ENCODE results near the gene C14orf39. TPM values are rescaled to one million over a fixed set of nuclear protein-coding genes. Genes with fewer than 3 reads are reported as not detected.

Gene C14orf39
- not detected in 2 replicates for total RNA-seq (2014; rRNA removed; shearing (Covaris generic))
- not detected in 2 replicates for polyA plus RNA-seq (2015; cell fraction: cytosol; rRNA removed)
- not detected in 2 replicates for polyA plus RNA-seq (2015; cell fraction: nucleus; rRNA removed)

DNA sequence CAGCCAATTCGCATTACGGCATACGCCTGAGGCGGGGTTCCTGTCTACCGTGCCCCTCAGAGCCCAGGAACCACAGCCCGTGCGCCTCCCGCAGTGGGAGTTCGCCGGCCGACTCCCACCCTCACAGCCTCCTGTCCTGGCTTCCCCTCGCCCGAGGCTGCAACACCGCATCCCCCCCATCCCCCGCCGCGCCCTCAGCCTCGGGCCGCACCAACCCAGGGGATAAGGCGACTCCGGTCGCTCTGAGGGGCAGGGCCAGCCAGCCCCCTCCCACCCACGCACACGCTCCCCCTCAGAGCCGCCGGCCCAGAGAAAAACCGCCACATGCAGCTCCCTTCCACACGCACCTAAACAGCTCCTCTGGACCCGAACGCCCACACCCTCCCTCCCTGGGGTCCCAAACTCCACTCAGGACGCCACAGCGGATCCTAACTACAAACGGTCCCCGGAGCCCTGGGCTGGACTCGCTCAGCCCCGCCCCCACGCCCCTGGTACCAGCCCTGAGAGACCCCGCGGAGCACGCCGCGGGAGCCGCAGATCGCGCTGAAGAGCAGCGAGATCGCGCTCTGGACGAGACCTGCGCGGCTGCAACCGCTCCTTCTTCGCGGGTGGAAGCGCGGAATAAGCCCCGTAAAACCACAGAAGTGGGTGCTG is at the start of gene C14orf39:
TSS of gene C14orf39 (minus strand) at position 466 of the 654 bp plus-strand sequence. CDS start 985 bp downstream, outside the sequence.
- no peak for DNase-seq (ENCODE audit: low read depth)

GRCh38 chr14:60532442-60532841 is 46.6 kb upstream of the C14orf39 start:
- DNase-seq (ENCODE audit: low read depth) = peak; percentile 49

DNA sequence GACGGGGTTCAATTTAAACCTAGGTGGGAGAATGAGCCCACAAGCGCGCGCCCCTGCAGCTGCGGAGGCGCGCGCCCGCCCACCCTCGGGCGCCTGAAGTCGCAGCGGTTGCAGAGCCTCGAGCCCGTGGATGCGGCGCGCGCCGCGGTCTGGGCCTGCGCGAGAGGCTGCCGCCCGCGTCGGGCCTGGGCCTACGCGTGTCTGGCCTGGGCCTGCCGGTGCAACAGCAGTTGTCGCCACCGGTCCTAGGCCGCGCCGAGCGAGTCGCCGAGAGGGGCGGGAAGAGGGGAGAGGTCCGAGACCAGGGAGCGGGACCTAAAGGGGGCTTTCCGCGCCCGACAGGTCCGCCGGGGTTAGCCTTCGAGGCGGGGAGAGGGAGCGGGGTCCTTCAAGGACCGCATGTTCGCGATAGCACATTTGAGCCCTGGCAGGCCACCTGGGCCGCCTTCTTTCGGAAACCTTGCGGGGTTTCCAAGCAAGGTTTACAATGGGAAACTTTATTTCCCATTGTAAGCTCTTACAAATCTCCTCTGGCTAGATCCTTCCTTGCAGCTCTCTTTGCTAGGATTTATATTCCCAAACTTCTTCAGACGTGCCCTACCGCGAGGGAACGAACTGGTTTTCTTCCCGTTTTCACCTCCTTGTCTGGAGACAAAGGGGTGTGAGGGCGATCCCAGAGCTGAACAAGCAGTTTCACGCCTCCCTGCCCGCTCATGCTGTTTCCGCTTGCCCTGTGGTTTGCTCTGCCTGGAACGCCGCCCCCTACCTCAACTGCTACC is 29.8 kb upstream of the C14orf39 start:
- no peak for DNase-seq (ENCODE audit: low read depth)

- DNase-seq (ENCODE audit: low read depth) = no peak
These were observed 29.1 kb upstream of the C14orf39 start for GRCh38 chr14:60514741-60515491.

DNA sequence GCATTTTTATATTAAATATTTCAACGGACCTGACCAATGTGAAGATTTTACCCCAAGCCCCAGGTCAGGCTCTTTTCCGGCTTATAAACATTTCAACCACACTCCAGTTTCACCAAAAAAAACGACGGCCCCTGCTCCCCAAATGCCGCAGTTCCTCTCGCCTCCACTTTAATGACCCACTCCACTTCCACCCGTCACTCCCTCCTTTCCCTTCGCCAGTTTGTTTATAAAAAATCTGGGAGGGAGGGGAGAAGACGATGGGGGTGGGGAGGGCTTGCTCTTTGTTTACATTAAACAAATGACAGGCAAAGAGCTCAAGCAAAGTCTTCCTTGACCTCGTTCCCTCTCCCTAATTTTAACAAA is 28.5 kb upstream of the C14orf39 start:
- DNase-seq (ENCODE audit: low read depth) = no peak

DNA sequence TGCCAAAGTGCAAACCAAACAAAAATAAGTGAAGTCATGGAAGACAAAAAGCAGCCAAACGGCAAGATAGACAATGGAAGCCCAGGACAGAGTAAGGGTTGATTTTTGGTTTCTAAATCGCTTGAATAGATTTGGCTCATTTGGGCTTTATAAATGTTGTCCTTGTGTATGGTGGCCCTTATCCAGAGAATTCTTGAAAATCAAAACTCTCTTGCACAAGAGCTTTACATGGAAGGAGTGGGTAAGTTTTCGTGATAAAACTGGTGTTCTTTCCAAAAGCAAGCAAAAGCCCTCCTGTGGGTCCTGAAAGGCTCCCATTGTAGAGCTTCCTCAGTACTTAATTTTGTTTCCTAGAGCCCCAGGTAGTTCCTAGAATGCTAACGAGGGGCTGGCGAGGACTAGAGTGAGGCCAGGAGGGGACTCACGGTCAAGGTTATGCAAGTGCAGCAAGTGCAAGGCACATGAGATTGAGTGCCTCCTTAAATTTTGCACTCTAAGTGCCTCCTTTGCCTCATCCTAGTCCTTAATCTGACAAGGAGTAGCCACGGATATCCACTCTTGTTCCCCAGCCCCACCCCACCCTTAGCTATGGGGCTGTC is 27.2 kb upstream of the C14orf39 start:
- DNase-seq (ENCODE audit: low read depth) = no peak

- no peak for DNase-seq (ENCODE audit: low read depth)
These were observed 26.3 kb upstream of the C14orf39 start for GRCh38 chr14:60512126-60512525.

GRCh38 chr14:60510951-60511599 is 25.2 kb upstream of the C14orf39 start:
- no peak for DNase-seq (ENCODE audit: low read depth)

GRCh38 chr14:60510254-60510950 is 24.5 kb upstream of the C14orf39 start:
- DNase-seq (ENCODE audit: low read depth) = no peak

GRCh38 chr14:60509438-60510253 is 23.8 kb upstream of the C14orf39 start:
- no peak for DNase-seq (ENCODE audit: low read depth)

DNA sequence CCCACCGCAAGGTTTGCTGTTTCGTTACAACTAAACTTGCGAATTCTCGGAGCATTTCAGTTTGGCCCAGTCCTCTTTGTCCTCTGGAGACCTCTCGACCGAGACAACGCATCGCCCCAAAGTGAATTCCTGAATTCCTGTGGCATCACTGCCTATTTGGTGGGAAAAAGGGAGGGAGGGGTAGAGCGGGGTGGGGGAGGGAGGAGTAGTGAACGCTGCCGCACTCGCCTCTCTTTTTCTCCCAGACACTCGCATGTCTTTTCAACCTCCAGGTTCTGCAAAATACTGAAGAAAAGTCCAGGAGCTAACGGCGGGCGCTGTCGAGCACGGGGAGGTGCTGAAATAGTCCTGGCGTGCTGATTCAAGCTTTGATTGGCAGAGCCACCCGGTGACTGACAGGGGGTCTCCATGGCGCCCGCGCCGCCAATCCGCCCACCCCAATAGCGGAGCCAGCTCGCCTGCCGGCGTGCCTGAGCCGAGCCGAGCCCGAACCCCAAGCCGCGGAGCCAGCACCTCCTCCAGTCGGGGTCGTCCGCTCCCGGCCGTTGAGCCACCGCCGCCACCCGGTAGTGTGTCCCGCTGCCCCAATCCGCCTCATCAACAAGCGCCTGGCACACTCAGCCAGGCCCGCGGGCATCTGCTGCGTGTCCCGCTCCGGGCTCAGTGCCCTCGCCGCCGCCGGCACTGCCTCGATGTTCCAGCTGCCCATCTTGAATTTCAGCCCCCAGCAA is 23.0 kb upstream of the C14orf39 start, which contains the start of gene SIX6:
TSS of gene SIX6 (plus strand) at position 440 of the 731 bp plus-strand sequence. CDS start at position 693, 253 bp downstream.
- no peak for DNase-seq (ENCODE audit: low read depth)

DNA sequence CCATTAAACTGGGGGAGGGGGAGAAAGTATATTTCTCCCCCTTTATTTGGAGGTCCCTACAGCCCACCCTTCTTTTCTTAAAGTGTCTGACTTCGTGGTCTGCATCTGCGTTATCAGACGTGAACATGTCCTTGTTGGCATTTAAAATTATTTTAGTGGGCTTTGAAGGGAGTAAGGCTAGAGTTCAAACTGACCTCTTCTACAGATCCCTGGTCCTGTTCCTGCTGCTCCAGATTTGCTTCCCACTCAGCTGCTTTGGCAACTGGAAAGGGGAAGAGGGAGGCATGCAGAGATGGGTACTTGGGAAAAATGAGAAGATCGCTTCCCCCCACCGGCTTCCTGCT is 22.5 kb upstream of the C14orf39 start:
- no peak for DNase-seq (ENCODE audit: low read depth)

DNA sequence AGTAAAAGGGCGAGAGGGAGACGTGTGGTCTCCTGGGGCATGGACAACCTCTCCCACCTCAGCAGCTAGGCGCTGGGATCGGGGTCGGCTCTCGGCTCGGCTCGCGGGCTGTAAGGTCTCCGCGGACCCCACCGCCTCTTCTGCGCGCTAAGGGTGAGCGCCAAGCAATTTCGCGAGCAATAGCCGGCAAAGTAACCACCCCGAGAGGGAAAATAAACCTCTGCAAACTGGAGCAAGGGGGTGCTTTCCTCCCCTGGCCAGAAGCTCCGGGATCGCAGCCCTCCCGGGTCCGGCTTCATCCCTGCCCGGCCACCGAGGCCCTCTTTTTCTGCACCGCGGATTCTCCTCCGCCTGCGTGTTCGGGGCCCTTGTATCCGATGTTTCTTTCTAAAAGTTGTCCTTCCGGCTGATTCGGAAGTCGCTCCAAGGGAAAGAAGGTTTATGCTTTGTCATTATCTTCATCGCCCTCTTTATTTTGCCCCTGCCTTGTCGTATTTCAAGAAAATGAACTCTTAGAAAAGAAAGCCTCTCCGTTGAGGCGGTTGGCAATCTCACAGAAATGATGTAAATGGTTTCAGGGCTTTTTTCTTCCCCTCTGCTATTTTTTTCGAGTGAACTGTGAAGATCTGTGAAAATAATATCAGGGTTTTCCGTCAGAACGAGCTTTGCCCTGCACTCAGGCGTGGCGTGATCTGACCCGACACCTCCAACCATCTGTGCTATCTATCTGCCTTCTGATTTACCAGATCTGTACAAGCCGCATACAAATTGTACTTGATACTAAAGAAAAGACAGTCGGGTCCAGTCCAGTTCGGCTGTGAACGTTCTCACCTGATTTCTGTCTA is 21.3 kb upstream of the C14orf39 start:
- DNase-seq (ENCODE audit: low read depth) = no peak

DNA sequence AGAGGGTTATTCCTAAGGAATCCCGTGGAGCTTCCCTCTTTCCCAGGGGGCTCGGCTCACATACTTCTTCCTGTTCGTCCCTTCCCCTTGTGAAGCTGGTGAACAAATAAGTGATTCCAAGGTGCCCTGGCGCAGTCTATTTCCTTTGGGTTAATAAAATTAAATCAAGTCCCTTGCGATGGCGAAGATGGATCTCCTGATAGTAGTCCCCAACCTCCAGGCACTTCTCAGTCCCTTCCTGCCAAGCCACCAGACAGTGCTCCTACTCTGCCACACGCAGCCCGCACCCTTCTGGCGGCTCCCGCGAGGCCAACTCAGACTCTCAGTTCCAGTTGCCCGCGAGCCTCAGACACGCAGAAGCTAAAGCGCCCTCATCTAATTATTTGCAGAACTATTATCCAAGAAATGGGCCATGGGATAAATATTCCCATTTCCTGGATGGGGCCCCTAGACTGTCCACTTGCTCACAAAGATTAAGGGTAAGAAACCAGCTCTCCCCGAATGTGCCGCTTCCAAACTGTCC is 20.7 kb upstream of the C14orf39 start:
- no peak for DNase-seq (ENCODE audit: low read depth)

DNA sequence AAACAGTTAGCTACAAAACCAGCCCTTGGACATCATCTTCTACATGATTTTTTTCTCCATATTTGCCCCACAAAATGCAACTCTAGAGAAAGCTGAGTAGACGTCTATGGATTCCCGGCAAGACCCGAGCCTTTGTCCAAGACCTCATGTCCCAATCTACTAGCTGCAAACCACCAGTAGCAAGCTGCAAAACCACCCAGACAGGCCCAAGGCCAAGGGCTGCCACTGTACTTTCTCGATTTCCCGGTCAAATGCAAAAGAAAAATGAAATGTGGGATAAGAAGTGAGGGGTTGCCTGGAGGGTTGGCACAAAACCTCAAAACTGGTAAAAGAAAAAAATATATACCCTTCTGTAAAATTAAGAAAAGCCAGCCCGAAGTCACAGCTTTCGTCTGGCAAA is 20.1 kb upstream of the C14orf39 start:
- DNase-seq (ENCODE audit: low read depth) = no peak

DNA sequence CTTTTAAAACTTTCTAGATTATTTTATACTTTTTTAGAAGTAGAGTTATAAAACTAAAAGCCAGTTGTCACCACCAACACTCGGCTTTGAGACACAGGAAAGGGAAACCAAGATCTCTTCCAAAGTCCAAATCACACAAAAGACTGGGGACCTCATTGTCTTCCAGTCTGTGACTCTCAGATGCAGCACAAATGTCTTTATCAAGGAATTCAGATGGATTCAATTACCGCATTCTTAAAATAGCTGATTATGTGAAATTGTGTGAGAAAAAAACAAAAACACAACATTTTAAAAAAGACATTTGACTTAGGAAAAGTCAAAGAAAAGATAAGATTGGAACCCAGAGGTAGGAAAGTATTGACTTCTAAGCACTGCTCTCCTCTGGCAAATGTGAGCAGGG is 19.6 kb upstream of the C14orf39 start:
- DNase-seq (ENCODE audit: low read depth) = no peak

DNA sequence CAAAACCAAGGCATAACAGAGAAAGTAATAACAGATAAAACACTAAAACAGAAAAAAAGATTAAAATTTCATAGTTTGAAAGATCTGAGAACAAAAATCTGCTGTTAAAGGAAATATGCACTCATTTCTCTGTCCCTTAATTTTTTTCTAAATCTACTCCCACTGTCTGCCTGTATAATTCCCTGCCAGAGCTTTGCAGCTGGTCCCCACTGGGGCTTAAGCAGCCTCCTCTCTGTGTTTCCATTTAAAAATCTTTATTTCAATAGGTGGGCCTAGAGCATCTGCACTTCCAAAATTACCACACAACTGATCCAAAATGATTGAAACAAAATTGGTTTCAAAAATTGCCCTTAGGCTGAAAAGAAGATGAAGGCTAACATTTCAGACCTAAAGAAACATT is 16.7 kb upstream of the C14orf39 start:
- no peak for DNase-seq (ENCODE audit: low read depth)

DNA sequence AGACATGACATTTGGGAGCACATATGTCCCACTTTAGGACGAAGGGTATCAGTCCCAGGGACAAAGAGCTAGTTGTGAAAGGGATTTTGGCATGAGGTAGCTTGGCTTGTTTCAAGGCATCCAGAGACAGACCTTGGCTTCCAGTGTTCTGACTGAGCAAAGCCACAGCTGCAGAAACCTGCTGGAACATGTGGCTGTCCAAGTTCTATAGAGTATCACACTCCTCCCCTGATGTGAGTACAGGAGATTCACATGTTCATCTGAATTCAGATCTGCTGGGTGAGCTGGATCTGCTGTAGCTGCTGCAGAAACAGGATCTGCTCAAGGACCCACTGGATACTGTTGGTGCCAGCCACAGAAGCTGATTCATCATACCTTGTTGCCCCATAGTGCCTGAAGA is 10.1 kb upstream of the C14orf39 start:
- no peak for DNase-seq (ENCODE audit: low read depth)
